K562 (cell line): ENCODE results near the gene WDHD1. TPM values are rescaled to one million over a fixed set of nuclear protein-coding genes. Genes with fewer than 3 reads are reported as not detected.

Source experiments
- ATAC-seq: fragments of 200-7000 bp; cut with Tn5 transposase; 3 replicates; pipeline ENCODE4 v1.9.1; 2020; ENCODE audit warnings: moderate library complexity
- BruUV-seq: library from RNA; stranded (reverse); fragments of 400-500 nt; replicated peaks from 2 replicates; lab custom pipeline; 2021; lab: Mats Ljungman, UMichigan
- CTCF ChIA-PET: fragments of 300-600 bp; formaldehyde crosslinking; extraction: SDS; loops from one replicate; lab custom pipeline; 2021; ENCODE audit warnings: low intra/inter-chr PET ratio; lab: Yijun Ruan, JAX
- POLR2A ChIA-PET: fragments of 300-600, 350-650 bp; sonication (Branson Sonifier 250); formaldehyde crosslinking; extraction: SDS; loops from one replicate; lab custom pipeline; 2021; ENCODE audit warnings: antibody characterized with exemption, inconsistent platforms; lab: Yijun Ruan, JAX
- DNase-seq, 4 experiments: peaks; one replicate each; pipeline versions ENCODE4 v3.0.0 to v3.0.0-alpha.2; 2011 to 2018; ENCODE audit warnings: low spot score in 3 of 4, mixed read lengths in 3 of 4; ENCODE audit errors: extremely low read depth in 1 of 4
- FAIRE-seq: peaks from 2 replicates; lab custom pipeline; 2011; peaks lifted over from hg19 to GRCh38; lab: Jason Lieb, UNC
- H2AFZ ChIP-seq: 2 replicates; pipeline ENCODE4 v1.6.0; 2011; ENCODE audit warnings: low read depth, low read length, control low read depth, inconsistent platforms
- H3K27ac ChIP-seq: fragments of 200-600 bp; 3 replicates; pipeline ENCODE4 v1.8.0; 2011; ENCODE audit warnings: low read depth, mild to moderate bottlenecking, control low read depth, inconsistent platforms, low read length, moderate library complexity, mixed read lengths; ENCODE audit errors: extremely low read depth
- H3K27me3 ChIP-seq, 2 experiments: fragments of 300-600 bp in 1 of 2; 2 replicates in 1 of 2; 3 replicates in 1 of 2; pipeline versions ENCODE4 v1.6.0 to v1.8.0; 2011; ENCODE audit warnings: inconsistent platforms in 2 of 2, low read length in 2 of 2, mild to moderate bottlenecking in 1 of 2, mixed read lengths in 1 of 2, moderate library complexity in 1 of 2; ENCODE audit not compliant: control insufficient read depth in 2 of 2, insufficient read depth in 2 of 2
- H3K36me3 ChIP-seq: fragments of 300-600 bp; 3 replicates; pipeline ENCODE4 v1.8.0; 2011; ENCODE audit warnings: mild to moderate bottlenecking, low read length, inconsistent platforms; ENCODE audit not compliant: control insufficient read depth, insufficient read depth
- H3K4me1 ChIP-seq, 2 experiments: fragments of 200-600 bp in 1 of 2; replicated peaks in 1 of 2; 2 replicates in 1 of 2; 3 replicates in 1 of 2; pipeline versions ENCODE4 v1.5.1 to v1.8.0; 2011; ENCODE audit warnings: inconsistent platforms in 2 of 2, low read length in 2 of 2, mild to moderate bottlenecking in 1 of 2, mixed read lengths in 1 of 2, moderate library complexity in 1 of 2; ENCODE audit not compliant: control insufficient read depth in 2 of 2, insufficient read depth in 2 of 2
- H3K4me2 ChIP-seq: 2 replicates; pipeline ENCODE4 v1.6.1; 2011; ENCODE audit warnings: low read length, control low read depth, inconsistent platforms, mixed read lengths; ENCODE audit not compliant: insufficient read depth
- H3K4me3 ChIP-seq: fragments of 200-600 bp; sonication (generic), shearing (Covaris generic); 2 replicates; pipeline ENCODE4 v1.5.1; 2016; ENCODE audit warnings: control low read depth, inconsistent platforms
- H3K79me2 ChIP-seq: fragments of 200-600 bp; 3 replicates; pipeline ENCODE4 v1.8.0; 2011; ENCODE audit warnings: low read length, inconsistent platforms; ENCODE audit not compliant: control insufficient read depth, insufficient read depth
- H3K9ac ChIP-seq, 2 experiments: 2 replicates each; pipeline versions ENCODE4 v1.6.0 to v1.6.1; 2011; ENCODE audit warnings: low read depth in 2 of 2, low read length in 2 of 2, control low read depth in 1 of 2, inconsistent platforms in 1 of 2, mild to moderate bottlenecking in 1 of 2, mixed read lengths in 1 of 2; ENCODE audit not compliant: insufficient read depth in 1 of 2
- H3K9me1 ChIP-seq: one replicate; pipeline ENCODE4 v1.6.0; 2011; ENCODE audit warnings: inconsistent platforms, mild to moderate bottlenecking, low read length, moderate library complexity; ENCODE audit not compliant: control insufficient read depth, insufficient read depth
- H3K9me3 ChIP-seq: replicated peaks from 2 replicates; pipeline ENCODE4 v1.5.1; 2011; ENCODE audit warnings: low read depth, low read length, inconsistent platforms; ENCODE audit not compliant: control insufficient read depth, insufficient read depth
- H4K20me1 ChIP-seq: replicated peaks from 2 replicates; pipeline ENCODE4 v1.6.1; 2011; ENCODE audit warnings: low read length, inconsistent platforms, mixed read lengths; ENCODE audit not compliant: control insufficient read depth, insufficient read depth
- C11orf30 ChIP-seq: fragments of 450-650 bp; IDR thresholded peaks from 2 replicates; pipeline ENCODE4 v1.6.1; 2016; ENCODE audit warnings: low read depth, mild to moderate bottlenecking
- CBX2 ChIP-seq: fragments of 200-600 bp; sonication (generic); IDR thresholded peaks from one replicate; pipeline ENCODE4 v1.6.1; 2012; ENCODE audit warnings: mild to moderate bottlenecking, low read length, inconsistent platforms; ENCODE audit not compliant: insufficient read depth, poor library complexity, severe bottlenecking
- JUND ChIP-seq, 2 experiments: IDR thresholded peaks; 2 replicates in 1 of 2; 3 replicates in 1 of 2; pipeline ENCODE4 v1.6.1; 2011; ENCODE audit warnings: borderline replicate concordance in 2 of 2, low read depth in 2 of 2, low read length in 2 of 2, improper control_type of control experiment in 1 of 2, missing biosample characterization in 1 of 2, missing genetic modification characterization in 1 of 2, missing genetic modification reagents in 1 of 2
- ZMIZ1 ChIP-seq, 2 experiments: fragments of 150-350 bp in 1 of 2; IDR thresholded peaks; 2 replicates each; pipeline ENCODE4 v1.6.1; 2012 to 2016; ENCODE audit warnings: low read depth in 2 of 2, low read length in 2 of 2, mild to moderate bottlenecking in 1 of 2, moderate library complexity in 1 of 2
- ZNF316 ChIP-seq: fragments of 450-650 bp; IDR thresholded peaks from 2 replicates; pipeline ENCODE4 v1.6.1; 2016
- ZNF445 ChIP-seq: fragments of 250-450 bp; sonication (Bioruptor Pico); IDR thresholded peaks from 2 replicates; pipeline ENCODE4 v1.4.0; 2020; ENCODE audit warnings: low read depth, mild to moderate bottlenecking, moderate library complexity
- WGBS: fragments of 100-300 bp; shearing (Covaris generic); methylation state at CpG from one replicate; pipeline ENCODE4 v1.1.6; 2016; ENCODE audit warnings: low coverage, mixed read lengths; ENCODE audit not compliant: insufficient coverage; ENCODE audit errors: missing lambda C conversion rate; 5-methylcytosine and 5-hydroxymethylcytosine counted together
- in situ Hi-C: fragments of 300-500 bp; cut with MboI; formaldehyde crosslinking; loops from 4 replicates; pipeline ENCODE4 v1.15.0; 2018; ENCODE audit warnings: inconsistent platforms, mixed read lengths
- intact Hi-C: fragments of 100-400 bp; cut with micrococcal nuclease; formaldehyde crosslinking; loops from 2 replicates; pipeline ENCODE4 v1.14.2; 2022
- polyA plus RNA-seq, 8 experiments: library from polyadenylated mRNA; depleted of rRNA in 4 of 8; stranded (reverse) in 5 of 8; unstranded in 3 of 8; fragments of >200 nt; fragmentation: Nextera tagmentation in 2 of 8; fragmentation: Illumina TruSeq in 1 of 8; extraction: Ambion mirVana in 2 of 8; extraction: Trizol in 1 of 8; gene quantifications; 2 replicates each; pipeline versions ENCODE4 v1.2.1 to v1.2.3, GENCODE V29; 2011 to 2014; ENCODE audit warnings: inconsistent platforms in 1 of 8, missing spikeins in 1 of 8
- total RNA-seq, 7 experiments: library from RNA; depleted of rRNA in 6 of 7; stranded (reverse); fragments of >200 nt in 6 of 7; fragmentation: Illumina TruSeq in 2 of 7; extraction: Trizol in 2 of 7; gene quantifications; 2 replicates each; pipeline versions ENCODE4 v1.2.1 to v1.2.3, GENCODE V29; 2011 to 2021; ENCODE audit warnings: low replicate concordance in 1 of 7

The WDHD1 gene
- total and polyA plus RNA-seq, 9 of the 15 experiments (the other 6 are each of a cell fraction or from before 2014, with no cell fraction given): 11.7 to 39.1 (median 30.0) TPM

GRCh38 chr14:54933006-54933405 is 93.9 kb downstream of the WDHD1 start:
- no peaks in the 10 kb centered on the region for H3K9me1 ChIP-seq
- H3K27me3 ChIP-seq: no peaks in the 10 kb centered on the region
- H3K4me2 ChIP-seq: no peak overlapping the region
- H3K4me1 ChIP-seq: no peaks in the 10 kb centered on the region
- H3K4me3 ChIP-seq: no peak overlapping the region
- H2AFZ ChIP-seq: no peak overlapping the region
- 53% methylated on average over 1 of the region's 1 CpG for WGBS
- intact Hi-C loops (no loop called here), in situ Hi-C loops (no loop called here)
- H3K9me3 ChIP-seq: no peaks in the 10 kb centered on the region
- no peak for FAIRE-seq
- ATAC-seq: no peak
- H3K79me2 ChIP-seq: no peaks in the 10 kb centered on the region
- peaks cover 5% of the 10 kb centered on the region; the same call in 1 of the 3 replicates for H3K36me3 ChIP-seq
- H3K9ac ChIP-seq: no peak overlapping the region
- H3K27ac ChIP-seq: no peak overlapping the region
- CTCF ChIA-PET: no interaction called here
- no peaks in the 10 kb centered on the region for H4K20me1 ChIP-seq
- no peak for DNase-seq
- TF ChIP-seq ZNF316 (peak; percentile 38; the same call in 1 of the 2 replicates), JUND (IDR thresholded peaks at IDR 0.05; ENCODE audit: borderline replicate concordance, low read depth, low read length) (no peak), JUND (tag; IDR thresholded peaks at IDR 0.05; ENCODE audit: borderline replicate concordance, low read depth, low read length) (no peak), C11orf30 (0 out of 2 replicates have a peak, but pooled peaks have one; percentile 17)
- POLR2A ChIA-PET: interaction anchor here (0.7 kb wide), 1 partner anchor 15 kb away, joined by 4 read pairs; no protein-coding TSS in a partner anchor
- no TSS peak for BruUV-seq

- no peak overlapping the region for H3K4me3 ChIP-seq
- in situ Hi-C loops (no loop called here), intact Hi-C loops (no loop called here)
- ChIA-PET POLR2A (interaction anchor here (1.0 kb wide), 2 partner anchors 28 to 112 kb away, joined by 3 read pairs; no protein-coding TSS in a partner anchor), CTCF (no interaction called here)
- no peaks in the 10 kb centered on the region for H3K4me1 ChIP-seq
- FAIRE-seq: no peak
- no peak overlapping the region for H3K9ac ChIP-seq
- no peaks in the 10 kb centered on the region for H4K20me1 ChIP-seq
- no peaks in the 10 kb centered on the region for H3K9me3 ChIP-seq
- no TSS peak for BruUV-seq
- no peaks in the 10 kb centered on the region for H3K36me3 ChIP-seq
- H3K4me2 ChIP-seq: no peak overlapping the region
- H3K79me2 ChIP-seq: no peaks in the 10 kb centered on the region
- no peak for DNase-seq
- no peak overlapping the region for H2AFZ ChIP-seq
- H3K27ac ChIP-seq: no peak overlapping the region
- ATAC-seq: no peak
- WGBS: 81% methylated on average over 3 of the region's 3 CpGs
- H3K9me1 ChIP-seq: no peaks in the 10 kb centered on the region
- no peaks in the 10 kb centered on the region for H3K27me3 ChIP-seq
- TF ChIP-seq ZNF445 (no peak), ZMIZ1 (IDR thresholded peaks at IDR 0.05; ENCODE audit: low read depth in 2 of 2, low read length in 2 of 2) (no peak), CBX2 (no peak)
Observed at GRCh38 chr14:54931598-54932340, 95.1 kb downstream of the WDHD1 start.
